Measurements from ENCODE around the gene SH3GL1.

Gene SH3GL1

GRCh38 chr19:4432918-4433506 lies 32.7 kb upstream of the SH3GL1 start:
- Histone ChIP-seq H3F3A (ENCODE audit: insufficient read depth, low read length) (no peaks in the 10 kb centered on the region), H2AFZ (ENCODE audit: low read length) (no peak overlapping the region), H3K36me3 (ENCODE audit: insufficient read depth, low read length) (peaks cover 93% of the 10 kb centered on the region), H3K27ac (ENCODE audit: low read depth, low read length, poor library complexity, severe bottlenecking) (no peak overlapping the region), H3K4me2 (ENCODE audit: low read length) (no peak overlapping the region), H3K9me3 (ENCODE audit: low read length) (no peaks in the 10 kb centered on the region), H3K4me3 (ENCODE audit: low read depth, low read length, poor library complexity, severe bottlenecking) (no peak overlapping the region), H4K20me1 (ENCODE audit: insufficient read depth, low read length) (no peaks in the 10 kb centered on the region), H3K4me1 (ENCODE audit: insufficient read depth, low read length, severe bottlenecking) (peaks cover 9% of the 10 kb centered on the region), H3K9ac (ENCODE audit: low read length) (no peak overlapping the region), H3K27me3 (ENCODE audit: insufficient read depth, low read length) (no peaks in the 10 kb centered on the region), H3K79me2 (ENCODE audit: insufficient read depth, low read length) (no peaks in the 10 kb centered on the region), H3K9me2 (ENCODE audit: low read depth, low read length) (no peaks in the 10 kb centered on the region)
- TF ChIP-seq EZH2 (IDR thresholded peaks at IDR 0.05; ENCODE audit: borderline replicate concordance, low read length) (no peak), CTCF (IDR thresholded peaks at IDR 0.05; ENCODE audit: low read length) (no peak)

GRCh38 chr19:4431808-4432674 lies 31.7 kb upstream of the SH3GL1 start:
- H4K20me1 ChIP-seq (ENCODE audit: insufficient read depth, low read length) = no peaks in the 10 kb centered on the region
- TF ChIP-seq CTCF (IDR thresholded peaks at IDR 0.05; ENCODE audit: low read length) (no peak), EZH2 (IDR thresholded peaks at IDR 0.05; ENCODE audit: borderline replicate concordance, low read length) (no peak)
- no peak overlapping the region for H3K4me3 ChIP-seq (ENCODE audit: low read depth, low read length, poor library complexity, severe bottlenecking)
- no peaks in the 10 kb centered on the region for H3K27me3 ChIP-seq (ENCODE audit: insufficient read depth, low read length)
- H3K9ac ChIP-seq (ENCODE audit: low read length) = no peak overlapping the region; the same call in 1 of the 2 replicates
- peaks cover 9% of the 10 kb centered on the region for H3K4me1 ChIP-seq (ENCODE audit: insufficient read depth, low read length, severe bottlenecking)
- H3K4me2 ChIP-seq (ENCODE audit: low read length) = no peak overlapping the region
- no peaks in the 10 kb centered on the region for H3K9me3 ChIP-seq (ENCODE audit: low read length)
- H3K9me2 ChIP-seq (ENCODE audit: low read depth, low read length) = no peaks in the 10 kb centered on the region
- no peaks in the 10 kb centered on the region for H3F3A ChIP-seq (ENCODE audit: insufficient read depth, low read length)
- peak overlapping the region; percentile 56 for H3K27ac ChIP-seq (ENCODE audit: low read depth, low read length, poor library complexity, severe bottlenecking)
- no peaks in the 10 kb centered on the region for H3K79me2 ChIP-seq (ENCODE audit: insufficient read depth, low read length)
- no peak overlapping the region for H2AFZ ChIP-seq (ENCODE audit: low read length)
- peaks cover 86% of the 10 kb centered on the region for H3K36me3 ChIP-seq (ENCODE audit: insufficient read depth, low read length)

- no peaks in the 10 kb centered on the region for H3F3A ChIP-seq (ENCODE audit: insufficient read depth, low read length)
- H4K20me1 ChIP-seq (ENCODE audit: insufficient read depth, low read length) = no peaks in the 10 kb centered on the region
- H3K4me2 ChIP-seq (ENCODE audit: low read length) = no peak overlapping the region
- H3K79me2 ChIP-seq (ENCODE audit: insufficient read depth, low read length) = no peaks in the 10 kb centered on the region
- peaks cover 79% of the 10 kb centered on the region for H3K36me3 ChIP-seq (ENCODE audit: insufficient read depth, low read length)
- H3K4me1 ChIP-seq (ENCODE audit: insufficient read depth, low read length, severe bottlenecking) = peaks cover 9% of the 10 kb centered on the region
- H3K27ac ChIP-seq (ENCODE audit: low read depth, low read length, poor library complexity, severe bottlenecking) = peak overlapping the region; percentile 56
- H3K27me3 ChIP-seq (ENCODE audit: insufficient read depth, low read length) = no peaks in the 10 kb centered on the region
- TF ChIP-seq CTCF (IDR thresholded peaks at IDR 0.05; ENCODE audit: low read length) (no peak), EZH2 (IDR thresholded peaks at IDR 0.05; ENCODE audit: borderline replicate concordance, low read length) (no peak)
- H3K9me3 ChIP-seq (ENCODE audit: low read length) = no peaks in the 10 kb centered on the region
- H3K4me3 ChIP-seq (ENCODE audit: low read depth, low read length, poor library complexity, severe bottlenecking) = no peak overlapping the region
- H3K9me2 ChIP-seq (ENCODE audit: low read depth, low read length) = no peaks in the 10 kb centered on the region
- H2AFZ ChIP-seq (ENCODE audit: low read length) = no peak overlapping the region
- H3K9ac ChIP-seq (ENCODE audit: low read length) = no peak overlapping the region; the same call in 1 of the 2 replicates
Measured at GRCh38 chr19:4431296-4431695, 30.9 kb upstream of the SH3GL1 start.
